OCI-LY3 (cell line): ENCODE data around the gene CST7.

Experiments
- EZH2phosphoT487 ChIP-seq: fragments of 200-600 bp; shearing (Covaris generic); IDR thresholded peaks from 2 replicates; pipeline ENCODE4 v1.6.1; 2018; ENCODE audit warnings: antibody characterized with exemption, mixed run types, low read depth
- TF ChIP-seq, protein P1 (sequence below): fragments of 200-600, 300-600 bp; sonication (generic); IDR thresholded peaks from 2 replicates; pipeline ENCODE4 v1.5.1; 2014; ENCODE audit warnings: antibody characterized with exemption, low read length, low read depth

DNA sequence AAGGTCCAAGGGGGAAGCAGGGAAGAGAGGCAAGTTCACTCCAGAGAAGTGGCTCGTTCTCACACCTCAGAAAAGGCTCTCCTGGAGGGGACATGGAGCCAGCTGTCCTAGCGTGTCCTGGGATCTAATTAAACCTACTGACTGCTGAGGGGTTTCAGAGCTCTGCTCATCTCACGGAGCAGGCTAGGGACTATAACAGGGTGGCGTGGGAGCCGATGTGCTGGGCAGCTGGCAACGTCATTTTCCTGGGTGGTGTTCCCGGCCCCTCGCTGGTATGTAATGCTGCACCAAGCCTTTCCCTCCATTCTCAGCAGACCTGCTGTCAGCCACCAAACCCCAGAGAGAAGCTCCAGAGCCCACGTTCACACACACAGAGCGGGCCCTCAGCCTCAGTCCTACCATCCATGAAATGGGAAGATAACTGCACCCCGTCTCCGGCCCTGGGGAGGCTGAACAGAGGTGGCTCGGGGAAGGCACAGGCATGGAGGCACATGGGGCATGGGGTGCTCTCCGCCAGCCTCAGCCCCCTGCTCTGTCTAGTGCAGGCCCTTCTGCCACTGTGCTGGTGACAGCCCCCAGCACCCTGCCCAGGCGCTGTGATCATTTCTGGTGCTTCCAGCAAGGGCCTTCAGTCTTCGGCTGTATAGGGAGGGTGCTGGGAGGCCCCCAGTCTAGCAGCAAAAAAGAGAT, 1.9 kb downstream of the CST7 start:
- TF ChIP-seq, protein P1, sequence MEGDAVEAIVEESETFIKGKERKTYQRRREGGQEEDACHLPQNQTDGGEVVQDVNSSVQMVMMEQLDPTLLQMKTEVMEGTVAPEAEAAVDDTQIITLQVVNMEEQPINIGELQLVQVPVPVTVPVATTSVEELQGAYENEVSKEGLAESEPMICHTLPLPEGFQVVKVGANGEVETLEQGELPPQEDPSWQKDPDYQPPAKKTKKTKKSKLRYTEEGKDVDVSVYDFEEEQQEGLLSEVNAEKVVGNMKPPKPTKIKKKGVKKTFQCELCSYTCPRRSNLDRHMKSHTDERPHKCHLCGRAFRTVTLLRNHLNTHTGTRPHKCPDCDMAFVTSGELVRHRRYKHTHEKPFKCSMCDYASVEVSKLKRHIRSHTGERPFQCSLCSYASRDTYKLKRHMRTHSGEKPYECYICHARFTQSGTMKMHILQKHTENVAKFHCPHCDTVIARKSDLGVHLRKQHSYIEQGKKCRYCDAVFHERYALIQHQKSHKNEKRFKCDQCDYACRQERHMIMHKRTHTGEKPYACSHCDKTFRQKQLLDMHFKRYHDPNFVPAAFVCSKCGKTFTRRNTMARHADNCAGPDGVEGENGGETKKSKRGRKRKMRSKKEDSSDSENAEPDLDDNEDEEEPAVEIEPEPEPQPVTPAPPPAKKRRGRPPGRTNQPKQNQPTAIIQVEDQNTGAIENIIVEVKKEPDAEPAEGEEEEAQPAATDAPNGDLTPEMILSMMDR: no peak
- TF ChIP-seq EZH2phosphoT487: no peak
